Measurements from ENCODE around the gene NPC1.

GRCh38 chr18:23631312-23631711 lies 45.0 kb upstream of the NPC1 start:
- TF ChIP-seq CTCF (IDR thresholded peaks at IDR 0.05), result no peak
- no peak for TF ChIP-seq POLR2A (IDR thresholded peaks at IDR 0.05)

Measured in uterus (tissue), 2 donors.